Lung (tissue), 12 donors: ENCODE results near the gene SLC25A2. TPM values are rescaled to one million over a fixed set of nuclear protein-coding genes. Genes with fewer than 3 reads are reported as not detected.

ENCODE experiments used
- ATAC-seq: fragments of 200-7000 bp; cut with Tn5 transposase; one replicate; pipeline ENCODE4 v1.9.1; 2020; ENCODE audit warnings: moderate number of reproducible peaks; ENCODE audit not compliant: insufficient read depth, low FRiP score
- DNase-seq, 3 donors: peaks; one replicate each; pipeline ENCODE4 v3.0.0-alpha.2; 2013 to 2017
- H3K27ac ChIP-seq, 2 donors: one replicate each; pipeline ENCODE4 v1.5.1; 2013; ENCODE audit warnings: mild to moderate bottlenecking in 2 of 2, moderate library complexity in 2 of 2, control low read depth in 1 of 2, inconsistent platforms in 1 of 2, low read depth in 1 of 2, low read length in 1 of 2
- H3K27me3 ChIP-seq, 3 donors: one replicate each; pipeline ENCODE4 v1.5.1; 2013; ENCODE audit warnings: low read length in 2 of 3; ENCODE audit not compliant: control insufficient read depth in 3 of 3, insufficient read depth in 3 of 3
- H3K36me3 ChIP-seq, 4 donors: one replicate each; pipeline ENCODE4 v1.5.1; 2013; ENCODE audit warnings: low read length in 4 of 4, mild to moderate bottlenecking in 1 of 4, moderate library complexity in 1 of 4; ENCODE audit not compliant: control insufficient read depth in 4 of 4, insufficient read depth in 4 of 4
- H3K4me1 ChIP-seq, 5 donors: one replicate each; pipeline ENCODE4 v1.5.1; 2013; ENCODE audit warnings: low read length in 5 of 5, mild to moderate bottlenecking in 2 of 5, moderate library complexity in 1 of 5; ENCODE audit not compliant: control insufficient read depth in 5 of 5, insufficient read depth in 5 of 5
- H3K4me3 ChIP-seq: one replicate; pipeline ENCODE4 v1.5.1; 2013; ENCODE audit warnings: mild to moderate bottlenecking, control low read depth, moderate library complexity
- H3K9ac ChIP-seq, 2 donors: one replicate each; pipeline ENCODE4 v1.5.1; 2013; ENCODE audit warnings: low read length in 2 of 2, control low read depth in 1 of 2; ENCODE audit not compliant: insufficient read depth in 1 of 2
- H3K9me3 ChIP-seq, 4 donors: one replicate each; pipeline ENCODE4 v1.5.1; 2013; ENCODE audit warnings: low read length in 3 of 4, mild to moderate bottlenecking in 1 of 4, moderate library complexity in 1 of 4; ENCODE audit not compliant: control insufficient read depth in 4 of 4, insufficient read depth in 3 of 4
- WGBS, 2 donors: extraction: QIAGEN DNeasy Blood & Tissue Kit; methylation state at CpG; one replicate each; pipeline ENCODE4 v1.1.7; 2013; 5-methylcytosine and 5-hydroxymethylcytosine counted together
- polyA plus RNA-seq, 2 donors: library from polyadenylated mRNA; stranded (reverse); fragments of 200-250 nt; gene quantifications; one replicate each; pipeline ENCODE4 v1.2.1, GENCODE V29; 2013
- total RNA-seq, 2 donors: library from RNA; depleted of rRNA in 1 of 2; stranded (reverse); fragments of >200 nt in 1 of 2; gene quantifications; one replicate each; pipeline ENCODE4 v1.2.1, GENCODE V29; 2014 to 2021
- TF ChIP-seq, protein P1 (sequence below): IDR thresholded peaks from 2 replicates; pipeline ENCODE4 v1.5.1; 2012; ENCODE audit warnings: mild to moderate bottlenecking; ENCODE audit errors: control extremely low read depth, extremely low read depth
- donor health status: control.
- donor health status: control.
- donor health status: Bipolar disorder and iron deficiency.
- donor health status: healthy.
- donor health status: DM: yes; HTN: yes; CAD: no.

The SLC25A2 gene
- total and polyA plus RNA-seq, 4 donors, result 0.05 to 0.83 (median 0.19) TPM

DNA sequence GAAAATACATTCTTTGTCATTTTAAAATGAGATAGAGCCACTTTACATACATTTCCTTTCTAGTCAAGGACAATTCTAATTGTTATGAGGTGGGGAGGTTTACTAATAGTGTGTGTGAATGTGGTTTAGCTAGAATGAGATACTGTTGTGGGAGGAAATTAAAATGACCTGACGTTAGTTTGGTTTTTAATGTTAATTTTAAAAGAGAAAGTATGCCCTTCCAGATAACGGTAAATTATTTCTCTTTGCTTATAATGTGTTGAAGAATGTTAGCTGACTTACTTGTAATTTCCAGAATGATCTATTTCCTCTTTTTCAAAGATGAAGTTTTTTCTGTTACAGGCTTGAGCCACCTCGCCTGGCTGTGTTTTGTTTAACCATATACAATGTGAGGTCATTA lies 18.4 kb upstream of the SLC25A2 start:
- Histone ChIP-seq H3K9me3 (peaks cover 17 to 32% (median 27%) of the 10 kb centered on the region in 4 donors), H3K4me3 (no peak overlapping the region), H3K4me1 (peaks cover 0 to 9% (median 0%) of the 10 kb centered on the region in 5 donors), H3K36me3 (peaks cover 0 to 24% (median 15%) of the 10 kb centered on the region in 4 donors), H3K27me3 (peaks cover 0 to 4% (median 0%) of the 10 kb centered on the region in 3 donors), H3K9ac (no peak overlapping the region), H3K27ac (no peak overlapping the region)
- ATAC-seq (no peak), DNase-seq (no peak)
- TF ChIP-seq, protein P1, sequence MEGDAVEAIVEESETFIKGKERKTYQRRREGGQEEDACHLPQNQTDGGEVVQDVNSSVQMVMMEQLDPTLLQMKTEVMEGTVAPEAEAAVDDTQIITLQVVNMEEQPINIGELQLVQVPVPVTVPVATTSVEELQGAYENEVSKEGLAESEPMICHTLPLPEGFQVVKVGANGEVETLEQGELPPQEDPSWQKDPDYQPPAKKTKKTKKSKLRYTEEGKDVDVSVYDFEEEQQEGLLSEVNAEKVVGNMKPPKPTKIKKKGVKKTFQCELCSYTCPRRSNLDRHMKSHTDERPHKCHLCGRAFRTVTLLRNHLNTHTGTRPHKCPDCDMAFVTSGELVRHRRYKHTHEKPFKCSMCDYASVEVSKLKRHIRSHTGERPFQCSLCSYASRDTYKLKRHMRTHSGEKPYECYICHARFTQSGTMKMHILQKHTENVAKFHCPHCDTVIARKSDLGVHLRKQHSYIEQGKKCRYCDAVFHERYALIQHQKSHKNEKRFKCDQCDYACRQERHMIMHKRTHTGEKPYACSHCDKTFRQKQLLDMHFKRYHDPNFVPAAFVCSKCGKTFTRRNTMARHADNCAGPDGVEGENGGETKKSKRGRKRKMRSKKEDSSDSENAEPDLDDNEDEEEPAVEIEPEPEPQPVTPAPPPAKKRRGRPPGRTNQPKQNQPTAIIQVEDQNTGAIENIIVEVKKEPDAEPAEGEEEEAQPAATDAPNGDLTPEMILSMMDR, result no peak
- 86 to 94% methylated on average over 3 of the region's 3 CpGs for WGBS, 2 donors

DNA sequence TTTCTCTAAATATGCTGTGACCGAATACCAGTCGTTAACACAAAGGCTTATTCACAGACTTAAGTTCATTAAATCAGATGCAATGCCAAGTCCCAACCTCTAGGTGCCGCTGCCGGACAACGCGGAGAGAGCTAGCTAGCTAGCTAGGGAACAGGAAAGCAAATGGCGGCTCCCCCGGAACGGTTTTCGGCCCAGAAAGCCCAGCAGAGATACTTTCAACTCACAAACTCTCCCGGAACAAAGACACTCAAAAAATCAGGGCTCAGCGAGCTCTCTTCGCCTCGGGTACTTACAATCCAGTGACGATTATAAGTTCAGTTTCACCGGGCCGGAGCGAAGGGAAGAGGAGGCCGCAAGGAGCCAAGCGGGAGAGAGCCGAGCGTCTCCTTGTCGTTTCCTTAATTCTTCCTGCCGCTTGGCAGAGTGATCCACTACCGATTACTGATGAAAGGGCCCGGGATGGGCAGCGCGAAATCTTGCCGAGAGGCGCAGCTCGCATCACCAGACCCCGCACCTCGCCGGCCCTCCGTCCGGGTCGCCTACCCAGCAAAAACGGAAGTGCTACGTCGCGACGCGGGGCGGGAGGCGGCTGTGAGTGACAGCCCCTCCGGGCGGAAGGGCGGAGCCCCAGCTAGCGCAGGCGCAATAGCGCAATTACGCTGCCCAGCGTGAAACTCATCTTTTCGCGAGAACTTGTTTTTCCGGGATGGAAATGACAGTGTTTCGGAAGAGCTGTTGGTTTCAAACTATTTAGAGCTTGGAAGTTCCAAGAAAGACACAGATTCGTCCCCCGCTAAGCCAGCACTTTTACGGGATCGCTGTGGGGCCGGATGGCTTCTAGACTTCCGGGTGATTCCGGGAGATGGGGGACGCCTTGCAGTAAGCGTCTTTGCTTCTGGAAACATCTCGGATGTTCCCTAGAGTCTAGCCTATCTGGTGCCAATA lies 16.6 kb upstream of the SLC25A2 start, which contains the start of gene TAF7:
Gene TAF7, minus strand, starts transcription at position 560 of the 945 bp plus-strand sequence. CDS start 740 bp downstream, outside the sequence.
- H3K9ac ChIP-seq, result peak within 1 kb of the TSS; percentile 95 to 100
- TF ChIP-seq, protein P1, result peak; percentile 77
- no peaks in the 10 kb centered on the region for H3K27me3 ChIP-seq
- peak; percentile 96 to 98 (median 97) for DNase-seq
- H3K27ac ChIP-seq, result peak within 1 kb of the TSS; percentile 93 to 96
- H3K4me3 ChIP-seq, result peak within 1 kb of the TSS; percentile 74
- WGBS, 2 donors, result 1 to 3% methylated on average over 66 to 67 of the region's 67 CpGs
- H3K9me3 ChIP-seq, result peaks cover 22 to 35% (median 26%) of the 10 kb centered on the region in 4 donors
- peaks cover 0 to 36% (median 17%) of the 10 kb centered on the region in 4 donors for H3K36me3 ChIP-seq
- H3K4me1 ChIP-seq, result peaks cover 0 to 9% (median 0%) of the 10 kb centered on the region in 5 donors
- peak; percentile 97 for ATAC-seq

DNA sequence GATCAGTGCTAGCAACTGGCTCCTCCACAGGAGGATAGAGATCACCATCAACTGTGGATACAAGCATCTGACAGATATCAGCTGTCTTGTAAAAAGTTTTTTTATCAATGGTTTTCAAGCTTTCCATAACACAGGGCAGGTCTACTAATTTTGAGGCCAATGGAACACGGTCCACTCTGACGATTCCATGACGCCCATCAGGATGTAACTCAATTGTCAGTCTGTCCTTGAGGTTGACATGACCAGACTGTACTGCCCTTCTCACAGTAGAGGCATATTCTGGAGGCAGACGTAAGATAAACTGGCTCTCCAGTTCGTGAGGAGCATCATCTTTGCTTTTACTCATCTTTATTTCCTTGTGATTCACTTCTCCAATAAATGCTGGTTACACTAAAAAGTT lies 15.8 kb upstream of the SLC25A2 start:
- H3K27me3 ChIP-seq, result no peaks in the 10 kb centered on the region
- peak overlapping the region; percentile 24 for H3K4me3 ChIP-seq
- WGBS, 2 donors, result 77% methylated on average over 5 of the region's 5 CpGs
- peaks cover 0 to 37% (median 21%) of the 10 kb centered on the region in 4 donors for H3K36me3 ChIP-seq
- H3K9me3 ChIP-seq, result peaks cover 25 to 39% (median 32%) of the 10 kb centered on the region in 4 donors
- TF ChIP-seq, protein P1, result no peak
- peaks cover 0 to 9% (median 0%) of the 10 kb centered on the region in 5 donors for H3K4me1 ChIP-seq
- ATAC-seq (no peak), DNase-seq (no peak)
- peak overlapping the region in 1 of 2 donors; percentile 96 for H3K27ac ChIP-seq
- H3K9ac ChIP-seq, result no peak overlapping the region
